Osteocyte (in vitro differentiated cells): ENCODE data around the gene CLDN4. TPM values are rescaled to one million over a fixed set of nuclear protein-coding genes. Genes with fewer than 3 reads are reported as not detected.
A peak's percentile ranks its signal among the peaks of the same experiment; 100 is the strongest.

Experiments used
- DNase-seq: peaks from one replicate; pipeline ENCODE4 v3.0.0; 2021; ENCODE audit warnings: mixed read lengths; ENCODE audit not compliant: unreplicated experiment; ENCODE audit errors: extremely low spot score
- H3K27ac Mint-ChIP-seq: one replicate; pipeline ENCODE4 v1.8.0; 2021; ENCODE audit warnings: mild to moderate bottlenecking, mixed read lengths; ENCODE audit not compliant: unreplicated experiment
- H3K27me3 Mint-ChIP-seq: one replicate; pipeline ENCODE4 v1.8.0; 2021; ENCODE audit warnings: mixed read lengths; ENCODE audit not compliant: unreplicated experiment
- H3K36me3 Mint-ChIP-seq: one replicate; pipeline ENCODE4 v1.8.0; 2021; ENCODE audit warnings: mixed read lengths; ENCODE audit not compliant: unreplicated experiment
- H3K4me1 Mint-ChIP-seq: one replicate; pipeline ENCODE4 v1.8.0; 2021; ENCODE audit warnings: mixed read lengths; ENCODE audit not compliant: unreplicated experiment
- H3K4me3 Mint-ChIP-seq: one replicate; pipeline ENCODE4 v1.8.0; 2021; ENCODE audit warnings: mild to moderate bottlenecking, moderate library complexity, mixed read lengths; ENCODE audit not compliant: unreplicated experiment
- H3K9me3 Mint-ChIP-seq: one replicate; pipeline ENCODE4 v1.8.0; 2021; ENCODE audit warnings: mixed read lengths; ENCODE audit not compliant: unreplicated experiment
- total RNA-seq: library from RNA; stranded (reverse); gene quantifications from 2 replicates; pipeline ENCODE4 v1.2.1, GENCODE V29; 2021
- TF ChIP-seq, protein P1 (sequence below): fragments of 200-600 bp; sonication (generic); IDR thresholded peaks from 2 replicates; pipeline ENCODE4 v1.5.0; 2021; ENCODE audit warnings: antibody characterized with exemption, mild to moderate bottlenecking, moderate library complexity

The CLDN4 gene
- total RNA-seq, 1 donor from 2014 or later, result 0.62 TPM

DNA sequence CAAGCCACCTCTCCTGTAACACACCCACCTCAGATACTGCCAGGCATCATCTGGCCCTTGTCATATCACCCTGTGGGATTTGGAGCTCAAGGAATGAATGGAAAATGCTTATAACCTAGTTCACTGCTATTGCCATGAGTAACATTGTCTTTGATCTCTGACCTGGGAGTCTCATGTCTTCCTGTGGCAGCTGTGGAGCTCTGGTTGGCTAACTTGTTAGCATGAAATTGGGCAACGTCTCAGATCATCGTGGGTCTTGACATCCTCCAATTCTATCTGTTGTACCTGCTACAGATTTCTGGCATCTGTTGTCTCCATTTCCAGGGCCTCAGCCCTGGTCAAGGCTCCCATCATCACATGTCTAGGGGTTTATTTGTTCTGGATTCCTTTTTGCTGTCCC is 28.0 kb downstream of the CLDN4 start:
- Mint-ChIP-seq H3K4me3 (no peak overlapping the region), H3K27me3 (peaks cover 12% of the 10 kb centered on the region), H3K36me3 (no peaks in the 10 kb centered on the region), H3K27ac (no peak overlapping the region), H3K9me3 (no peaks in the 10 kb centered on the region), H3K4me1 (peaks cover 7% of the 10 kb centered on the region)
- TF ChIP-seq, protein P1, sequence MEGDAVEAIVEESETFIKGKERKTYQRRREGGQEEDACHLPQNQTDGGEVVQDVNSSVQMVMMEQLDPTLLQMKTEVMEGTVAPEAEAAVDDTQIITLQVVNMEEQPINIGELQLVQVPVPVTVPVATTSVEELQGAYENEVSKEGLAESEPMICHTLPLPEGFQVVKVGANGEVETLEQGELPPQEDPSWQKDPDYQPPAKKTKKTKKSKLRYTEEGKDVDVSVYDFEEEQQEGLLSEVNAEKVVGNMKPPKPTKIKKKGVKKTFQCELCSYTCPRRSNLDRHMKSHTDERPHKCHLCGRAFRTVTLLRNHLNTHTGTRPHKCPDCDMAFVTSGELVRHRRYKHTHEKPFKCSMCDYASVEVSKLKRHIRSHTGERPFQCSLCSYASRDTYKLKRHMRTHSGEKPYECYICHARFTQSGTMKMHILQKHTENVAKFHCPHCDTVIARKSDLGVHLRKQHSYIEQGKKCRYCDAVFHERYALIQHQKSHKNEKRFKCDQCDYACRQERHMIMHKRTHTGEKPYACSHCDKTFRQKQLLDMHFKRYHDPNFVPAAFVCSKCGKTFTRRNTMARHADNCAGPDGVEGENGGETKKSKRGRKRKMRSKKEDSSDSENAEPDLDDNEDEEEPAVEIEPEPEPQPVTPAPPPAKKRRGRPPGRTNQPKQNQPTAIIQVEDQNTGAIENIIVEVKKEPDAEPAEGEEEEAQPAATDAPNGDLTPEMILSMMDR, result no peak
- no peak for DNase-seq

DNA sequence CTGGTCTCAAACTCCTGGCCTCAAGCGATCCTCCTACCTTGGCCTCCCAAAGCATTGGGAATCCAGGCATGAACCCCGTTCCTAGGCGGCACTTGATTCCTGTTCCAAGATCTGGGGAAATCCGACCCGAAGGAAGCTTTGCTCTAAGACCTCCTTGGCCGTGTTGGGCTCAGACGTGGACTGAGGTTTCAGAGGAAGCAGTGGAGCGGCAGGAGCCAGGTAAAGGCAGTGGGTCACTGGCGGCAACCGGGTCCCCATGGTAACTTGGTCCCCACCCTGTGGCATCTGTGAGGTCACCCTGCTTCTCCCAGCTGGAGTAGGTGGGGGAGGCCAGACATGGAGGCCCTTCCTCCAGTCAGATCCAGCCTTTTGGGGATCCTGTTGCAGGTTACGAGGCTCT is 30.1 kb downstream of the CLDN4 start, which contains the start of gene TMEM270:
Gene TMEM270 (plus strand): TSS at position 301 of the 400 bp plus-strand sequence. CDS start 36 bp downstream, at position 337.
- H3K4me3 Mint-ChIP-seq, result no peak within 1 kb of the TSS
- H3K4me1 Mint-ChIP-seq, result peaks cover 2% of the 10 kb centered on the region
- no peak within 1 kb of the TSS for H3K27ac Mint-ChIP-seq
- TF ChIP-seq, protein P1, result no peak
- DNase-seq, result no peak
- H3K36me3 Mint-ChIP-seq, result no peaks in the 10 kb centered on the region
- no peaks in the 10 kb centered on the region for H3K9me3 Mint-ChIP-seq
- H3K27me3 Mint-ChIP-seq, result peaks cover 12% of the 10 kb centered on the region

DNA sequence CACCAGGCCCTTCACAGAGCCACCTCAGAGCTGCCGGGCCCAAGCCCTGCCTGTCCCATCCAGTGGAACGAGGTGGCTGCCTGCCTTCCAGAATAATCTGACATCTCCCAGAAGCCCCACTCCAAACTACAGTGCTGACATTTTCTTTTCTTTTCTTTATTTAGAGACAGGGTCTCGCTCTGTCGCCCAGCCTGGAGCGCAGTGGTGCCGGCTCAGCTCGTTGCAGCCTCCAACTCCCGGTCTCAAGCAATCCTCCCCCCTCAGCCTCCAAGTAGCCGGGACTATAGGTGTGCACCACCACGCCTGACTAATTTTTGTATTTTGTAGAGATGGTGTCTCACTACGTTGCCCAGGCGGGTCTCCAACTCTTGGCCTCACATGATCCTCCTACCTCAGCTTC is 30.5 kb downstream of the CLDN4 start:
- no peak overlapping the region for H3K4me3 Mint-ChIP-seq

DNA sequence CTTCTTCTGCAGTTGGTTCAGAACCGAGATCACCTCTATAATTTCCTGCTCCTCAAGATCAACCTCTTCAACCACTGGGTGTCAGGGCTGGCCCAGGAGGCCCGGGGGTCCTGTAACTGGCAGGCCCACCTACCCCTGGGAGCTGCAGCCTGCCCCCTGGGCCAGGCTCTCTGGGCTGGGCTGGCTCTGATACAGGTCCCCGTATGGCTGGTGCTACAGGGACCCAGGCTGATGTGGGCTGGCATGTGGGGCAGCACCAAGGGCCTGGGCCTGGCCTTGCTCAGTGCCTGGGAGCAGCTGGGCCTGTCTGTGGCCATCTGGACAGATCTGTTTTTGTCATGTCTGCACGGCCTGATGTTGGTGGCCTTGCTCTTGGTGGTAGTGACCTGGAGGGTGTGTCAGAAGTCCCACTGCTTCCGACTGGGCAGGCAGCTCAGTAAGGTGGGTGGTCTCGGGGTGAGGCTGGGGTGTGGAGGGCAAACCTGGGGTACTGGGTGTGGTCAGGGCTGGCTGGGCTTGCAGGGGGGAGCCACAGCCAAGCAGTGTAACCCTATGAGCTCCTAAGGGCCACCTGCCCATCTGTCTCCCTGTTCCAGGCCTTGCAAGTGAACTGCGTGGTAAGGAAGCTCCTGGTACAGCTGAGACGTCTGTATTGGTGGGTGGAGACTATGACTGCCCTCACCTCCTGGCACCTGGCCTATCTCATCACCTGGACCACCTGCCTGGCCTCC is 34.4 kb downstream of the CLDN4 start:
- peaks cover 6% of the 10 kb centered on the region for H3K4me1 Mint-ChIP-seq
- H3K36me3 Mint-ChIP-seq, result no peaks in the 10 kb centered on the region
- TF ChIP-seq, protein P1, result no peak
- no peaks in the 10 kb centered on the region for H3K9me3 Mint-ChIP-seq
- H3K4me3 Mint-ChIP-seq, result no peak overlapping the region
- no peak overlapping the region for H3K27ac Mint-ChIP-seq
- no peak for DNase-seq
- H3K27me3 Mint-ChIP-seq, result peaks cover 2% of the 10 kb centered on the region

More for the DNA sequence above, 30.5 kb downstream of the CLDN4 start:
- DNase-seq, result no peak
- Mint-ChIP-seq H3K27ac (no peak overlapping the region), H3K4me1 (peaks cover 2% of the 10 kb centered on the region), H3K36me3 (no peaks in the 10 kb centered on the region), H3K9me3 (no peaks in the 10 kb centered on the region), H3K27me3 (peaks cover 12% of the 10 kb centered on the region)
- TF ChIP-seq, protein P1, result no peak

DNA sequence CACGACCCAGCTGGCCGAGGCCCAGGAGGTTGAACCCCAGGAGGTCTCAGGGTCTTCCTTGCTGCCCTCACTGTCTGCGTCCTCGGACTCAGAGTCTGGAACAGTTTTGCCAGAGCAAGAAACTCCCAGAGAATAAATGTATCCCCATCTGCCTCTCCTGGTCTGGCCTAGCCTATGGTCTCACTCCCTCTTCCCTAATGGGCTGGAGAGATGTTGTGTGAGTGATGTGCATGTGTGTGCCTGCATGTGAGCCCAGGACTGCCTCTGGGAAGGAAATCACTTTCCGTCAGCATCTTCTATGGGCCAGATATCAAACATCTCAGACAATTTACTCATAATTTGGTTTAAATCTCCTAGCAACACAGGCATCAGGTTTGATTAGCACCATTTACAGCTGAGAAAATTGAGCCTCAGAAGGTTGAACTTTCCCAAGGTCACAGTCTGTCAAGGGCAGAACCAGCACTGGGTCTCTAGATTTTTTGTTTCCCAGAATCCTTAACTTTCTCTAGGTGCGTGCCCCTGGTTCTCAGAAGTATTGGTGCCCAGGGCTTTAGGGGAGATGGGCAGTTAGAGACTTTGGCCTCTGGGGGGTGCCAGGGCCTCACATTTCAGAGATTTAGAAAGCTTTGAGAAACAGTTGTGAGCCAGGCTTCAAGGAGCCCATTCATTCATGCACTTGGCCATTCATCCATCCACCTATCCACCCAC is 35.1 kb downstream of the CLDN4 start:
- Mint-ChIP-seq H3K9me3 (no peaks in the 10 kb centered on the region), H3K4me3 (no peak overlapping the region), H3K4me1 (peaks cover 9% of the 10 kb centered on the region), H3K36me3 (no peaks in the 10 kb centered on the region), H3K27me3 (peaks cover 2% of the 10 kb centered on the region), H3K27ac (no peak overlapping the region)
- TF ChIP-seq, protein P1, result peak; percentile 78
- no peak for DNase-seq
